ENCODE results near the gene TTLL12. TPM values are rescaled to one million over a fixed set of nuclear protein-coding genes. Genes with fewer than 3 reads are reported as not detected.

Gene TTLL12
- polyA plus RNA-seq, 1 donor (not counting 4 experiments of a cell fraction or from before 2014, with no cell fraction given) = 22.1 TPM

- peaks cover 35 to 38% of the 10 kb centered on the region in 2 experiments for H3K36me3 ChIP-seq (ENCODE audit: control insufficient read depth in 2 of 2, extremely low read depth in 1 of 2, insufficient read depth in 2 of 2, low read length in 2 of 2)
Observed at GRCh38 chr22:43133401-43133800, 53.5 kb downstream of the TTLL12 start.

DNA sequence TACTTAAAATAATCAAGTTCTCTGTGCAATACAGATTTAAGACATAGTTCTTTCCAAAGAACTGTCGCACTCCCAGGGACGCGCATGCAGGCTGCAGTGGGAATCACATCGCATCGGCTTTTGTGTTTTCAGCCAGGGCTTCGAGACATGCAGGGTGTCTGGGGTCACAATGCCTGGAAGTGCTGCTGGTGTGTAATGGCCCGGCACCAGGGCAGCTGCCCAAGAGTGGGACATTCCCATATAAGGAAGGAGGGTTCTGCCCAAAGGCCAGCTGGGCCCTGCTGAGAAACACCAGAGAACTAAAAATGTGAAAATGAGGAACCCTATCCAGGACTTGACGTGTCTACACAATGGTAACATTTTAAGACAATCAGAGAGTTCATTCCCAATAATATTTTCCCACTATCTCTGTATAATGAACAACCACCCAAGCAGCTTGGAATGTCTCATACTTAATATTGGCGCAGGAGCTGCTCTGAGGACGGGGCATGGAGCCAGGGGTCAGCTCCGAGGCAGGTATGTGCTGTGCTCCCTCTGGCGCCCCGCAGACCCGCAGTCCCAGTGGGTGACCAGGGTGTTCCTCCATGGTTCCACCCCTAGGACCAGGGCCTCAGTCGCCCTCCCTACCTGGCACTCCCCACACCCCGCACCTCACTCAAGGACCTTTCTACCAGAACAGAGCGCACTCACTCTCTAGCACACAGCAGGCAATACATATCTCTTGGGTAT lies 55.0 kb downstream of the TTLL12 start:
- no peaks in the 10 kb centered on the region for H3K79me2 ChIP-seq (ENCODE audit: control insufficient read depth, insufficient read depth, low read length)
- no peaks in the 10 kb centered on the region for H3K9me1 ChIP-seq (ENCODE audit: control insufficient read depth, extremely low read depth, insufficient read depth, low read length)
- H3K4me3 ChIP-seq (ENCODE audit: control insufficient read depth in 2 of 3, extremely low read depth in 1 of 3, insufficient read depth in 2 of 3, low read depth in 1 of 3, low read length in 3 of 3) = no peak overlapping the region
- no peak for DNase-seq (ENCODE audit: low read depth, low spot score)
- no peak overlapping the region for H3K27ac ChIP-seq (ENCODE audit: control insufficient read depth, insufficient read depth, low read length)
- H3K4me2 ChIP-seq (ENCODE audit: control insufficient read depth, extremely low read depth, insufficient read depth, low read depth, low read length) = no peak overlapping the region
- FAIRE-seq = no peak
- H3K9ac ChIP-seq (ENCODE audit: control insufficient read depth, extremely low read depth, insufficient read depth, low read length) = no peak overlapping the region
- H3K4me1 ChIP-seq (ENCODE audit: control insufficient read depth, extremely low read depth, insufficient read depth, low read length) = peaks cover 18% of the 10 kb centered on the region
- no peaks in the 10 kb centered on the region for H3K9me3 ChIP-seq (ENCODE audit: control insufficient read depth, low read depth, low read length)
- no peaks in the 10 kb centered on the region for H3K27me3 ChIP-seq (ENCODE audit: control insufficient read depth, extremely low read depth, insufficient read depth, low read length)
- no peaks in the 10 kb centered on the region for H4K20me1 ChIP-seq (ENCODE audit: control insufficient read depth, extremely low read depth, insufficient read depth, low read length)
- dilution Hi-C loops (cut with MboI; ENCODE audit: extremely low pct_ligation_motif_present, low sequenced_read_pairs) = no loop called here
- no peak overlapping the region for H2AFZ ChIP-seq (ENCODE audit: control insufficient read depth, low read length)
- H3K36me3 ChIP-seq (ENCODE audit: control insufficient read depth in 2 of 2, extremely low read depth in 1 of 2, insufficient read depth in 2 of 2, low read length in 2 of 2) = peaks cover 27 to 33% of the 10 kb centered on the region in 2 experiments
- TF ChIP-seq CTCF (optimal IDR thresholded peaks at IDR 0.05 in 1 of 3, IDR thresholded peaks at IDR 0.05 in 1 of 3, conservative IDR thresholded peaks at IDR 0.05 in 1 of 3; ENCODE audit: extremely low read depth in 1 of 3, insufficient read depth in 2 of 3, low read length in 3 of 3) (no peak), EZH2 (IDR thresholded peaks at IDR 0.05; ENCODE audit: low read length) (no peak)

More at GRCh38 chr22:43133401-43133800, 53.5 kb downstream of the TTLL12 start:
- no peak overlapping the region for H3K27ac ChIP-seq (ENCODE audit: control insufficient read depth, insufficient read depth, low read length)
- FAIRE-seq = no peak
- dilution Hi-C loops (cut with MboI; ENCODE audit: extremely low pct_ligation_motif_present, low sequenced_read_pairs) = no loop called here
- no peak overlapping the region for H3K4me3 ChIP-seq (ENCODE audit: control insufficient read depth in 2 of 3, extremely low read depth in 1 of 3, insufficient read depth in 2 of 3, low read depth in 1 of 3, low read length in 3 of 3)
- no peaks in the 10 kb centered on the region for H3K9me1 ChIP-seq (ENCODE audit: control insufficient read depth, extremely low read depth, insufficient read depth, low read length)
- no peak overlapping the region for H2AFZ ChIP-seq (ENCODE audit: control insufficient read depth, low read length)
- peaks cover 5% of the 10 kb centered on the region for H3K4me1 ChIP-seq (ENCODE audit: control insufficient read depth, extremely low read depth, insufficient read depth, low read length)
- TF ChIP-seq EZH2 (IDR thresholded peaks at IDR 0.05; ENCODE audit: low read length) = no peak
- no peaks in the 10 kb centered on the region for H3K79me2 ChIP-seq (ENCODE audit: control insufficient read depth, insufficient read depth, low read length)
- no peaks in the 10 kb centered on the region for H3K27me3 ChIP-seq (ENCODE audit: control insufficient read depth, extremely low read depth, insufficient read depth, low read length)
- no peak for DNase-seq (ENCODE audit: low read depth, low spot score)
- no peak overlapping the region for H3K9ac ChIP-seq (ENCODE audit: control insufficient read depth, extremely low read depth, insufficient read depth, low read length)
- H4K20me1 ChIP-seq (ENCODE audit: control insufficient read depth, extremely low read depth, insufficient read depth, low read length) = no peaks in the 10 kb centered on the region
- H3K4me2 ChIP-seq (ENCODE audit: control insufficient read depth, extremely low read depth, insufficient read depth, low read depth, low read length) = no peak overlapping the region
- H3K9me3 ChIP-seq (ENCODE audit: control insufficient read depth, low read depth, low read length) = no peaks in the 10 kb centered on the region

All from keratinocyte (primary cell).